ENCODE measurements around the gene CYP4F3. TPM values are rescaled to one million over a fixed set of nuclear protein-coding genes. Genes with fewer than 3 reads are reported as not detected.
"Not testable (repeated sequence)": the region's sequence is repeated elsewhere in the genome, so short reads cannot be mapped to it uniquely, and the experiment has no call there.

CYP4F3 gene
- total RNA-seq = under 1 TPM in 3 of 4 donors, not detected in 1; 0.11 to 0.25 (median 0.18) TPM
- 0.02 TPM for polyA plus RNA-seq
- long read RNA-seq, donor 1 = 0 reads
- long read RNA-seq, donor 2 = 0 reads
- long read RNA-seq, donor 3 = 0 reads
- long read RNA-seq, donor 4 = 0 reads

GRCh38 chr19:15640294-15640903 is at the start of gene CYP4F3:
Gene CYP4F3, plus strand, starts transcription at chr19:15640897. Its CDS starts 519 bp downstream, at chr19:15641416.
- Histone ChIP-seq H3K4me1 (ENCODE audit: control insufficient read depth, insufficient read depth, low read length) (no peaks in the 10 kb centered on the region), H3K4me3 (ENCODE audit: low read length) (no peak within 1 kb of the TSS), H3K9me3 (ENCODE audit: control insufficient read depth, low read length) (no peaks in the 10 kb centered on the region), H3K27me3 (ENCODE audit: control insufficient read depth, insufficient read depth) (no peaks in the 10 kb centered on the region), H3K27ac (ENCODE audit: low read length) (no peak within 1 kb of the TSS)
- DNase-seq = peak; percentile 66 to 90 (median 86)
- intact Hi-C loops (cut with DNase I) = no loop called here
- peak; percentile 82 to 86 for ATAC-seq
- WGBS = 58% methylated on average over 6 of the region's 6 CpGs

GRCh38 chr19:15591796-15592195 is 48.9 kb upstream of the CYP4F3 start:
- WGBS = 64% methylated on average over 4 of the region's 4 CpGs
- no peak for DNase-seq
- intact Hi-C loops (cut with DNase I) = no loop called here

GRCh38 chr19:15592506-15592905 is 48.2 kb upstream of the CYP4F3 start:
- WGBS = 26% methylated on average over 5 of the region's 5 CpGs
- DNase-seq; H3K27me3 ChIP-seq (ENCODE audit: control insufficient read depth, insufficient read depth): not testable (repeated sequence)

More at GRCh38 chr19:15591796-15592195, 48.9 kb upstream of the CYP4F3 start:
- no peaks in the 10 kb centered on the region for H3K9me3 ChIP-seq (ENCODE audit: control insufficient read depth, low read length)
- ATAC-seq = no peak
- H3K27ac ChIP-seq (ENCODE audit: low read length) = no peak overlapping the region
- H3K27me3 ChIP-seq (ENCODE audit: control insufficient read depth, insufficient read depth) = peaks cover 2% of the 10 kb centered on the region
- no peak overlapping the region for H3K4me3 ChIP-seq (ENCODE audit: low read length)
- no peaks in the 10 kb centered on the region for H3K4me1 ChIP-seq (ENCODE audit: control insufficient read depth, insufficient read depth, low read length)

GRCh38 chr19:15593766-15594165 is 46.9 kb upstream of the CYP4F3 start:
- DNase-seq; H3K27ac ChIP-seq (ENCODE audit: low read length); H3K4me1 ChIP-seq (ENCODE audit: control insufficient read depth, insufficient read depth, low read length); H3K9me3 ChIP-seq (ENCODE audit: control insufficient read depth, low read length); H3K27me3 ChIP-seq (ENCODE audit: control insufficient read depth, insufficient read depth); ATAC-seq; intact Hi-C loops (cut with DNase I); H3K4me3 ChIP-seq (ENCODE audit: low read length): not testable (repeated sequence)
- 46% methylated on average over 4 of the region's 4 CpGs for WGBS

More at GRCh38 chr19:15592506-15592905, 48.2 kb upstream of the CYP4F3 start:
- H3K4me3 ChIP-seq (ENCODE audit: low read length); intact Hi-C loops (cut with DNase I); H3K9me3 ChIP-seq (ENCODE audit: control insufficient read depth, low read length); ATAC-seq; H3K27ac ChIP-seq (ENCODE audit: low read length); H3K4me1 ChIP-seq (ENCODE audit: control insufficient read depth, insufficient read depth, low read length): not testable (repeated sequence)

- 51% methylated on average over 6 of the region's 6 CpGs for WGBS
- intact Hi-C loops (cut with DNase I) = no loop called here
- Histone ChIP-seq H3K4me1 (ENCODE audit: control insufficient read depth, insufficient read depth, low read length) (no peaks in the 10 kb centered on the region), H3K27ac (ENCODE audit: low read length) (no peak overlapping the region), H3K4me3 (ENCODE audit: low read length) (no peak overlapping the region), H3K27me3 (ENCODE audit: control insufficient read depth, insufficient read depth) (peaks cover 2% of the 10 kb centered on the region), H3K9me3 (ENCODE audit: control insufficient read depth, low read length) (no peaks in the 10 kb centered on the region)
- no peak for ATAC-seq
- no peak for DNase-seq
Measured at GRCh38 chr19:15595069-15595468, 45.6 kb upstream of the CYP4F3 start.

GRCh38 chr19:15607978-15608925 is 32.4 kb upstream of the CYP4F3 start:
- H3K4me3 ChIP-seq (ENCODE audit: low read length); ATAC-seq; H3K9me3 ChIP-seq (ENCODE audit: control insufficient read depth, low read length); H3K27ac ChIP-seq (ENCODE audit: low read length); H3K27me3 ChIP-seq (ENCODE audit: control insufficient read depth, insufficient read depth); intact Hi-C loops (cut with DNase I); DNase-seq; H3K4me1 ChIP-seq (ENCODE audit: control insufficient read depth, insufficient read depth, low read length): not testable (repeated sequence)
- 88% methylated on average over 27 of the region's 27 CpGs for WGBS

- intact Hi-C loops (cut with DNase I) = no loop called here
- Histone ChIP-seq H3K4me1 (ENCODE audit: control insufficient read depth, insufficient read depth, low read length) (no peaks in the 10 kb centered on the region), H3K9me3 (ENCODE audit: control insufficient read depth, low read length) (no peaks in the 10 kb centered on the region), H3K27me3 (ENCODE audit: control insufficient read depth, insufficient read depth) (no peaks in the 10 kb centered on the region), H3K27ac (ENCODE audit: low read length) (no peak overlapping the region), H3K4me3 (ENCODE audit: low read length) (no peak overlapping the region)
- DNase-seq (no peak), ATAC-seq (no peak)
- WGBS = 80% methylated on average over 8 of the region's 8 CpGs
Measured at GRCh38 chr19:15609261-15609660, 31.4 kb upstream of the CYP4F3 start.

GRCh38 chr19:15612342-15612741 is 28.4 kb upstream of the CYP4F3 start:
- Histone ChIP-seq H3K4me3 (ENCODE audit: low read length) (no peak overlapping the region), H3K27me3 (ENCODE audit: control insufficient read depth, insufficient read depth) (no peaks in the 10 kb centered on the region), H3K4me1 (ENCODE audit: control insufficient read depth, insufficient read depth, low read length) (no peaks in the 10 kb centered on the region), H3K27ac (ENCODE audit: low read length) (no peak overlapping the region), H3K9me3 (ENCODE audit: control insufficient read depth, low read length) (no peaks in the 10 kb centered on the region)
- DNase-seq (no peak), ATAC-seq (no peak)
- intact Hi-C loops (cut with DNase I) = no loop called here
- 56% methylated on average over 5 of the region's 5 CpGs for WGBS

GRCh38 chr19:15613338-15613737 is 27.4 kb upstream of the CYP4F3 start:
- Histone ChIP-seq H3K27me3 (ENCODE audit: control insufficient read depth, insufficient read depth) (no peaks in the 10 kb centered on the region), H3K4me3 (ENCODE audit: low read length) (no peak overlapping the region), H3K4me1 (ENCODE audit: control insufficient read depth, insufficient read depth, low read length) (no peaks in the 10 kb centered on the region), H3K9me3 (ENCODE audit: control insufficient read depth, low read length) (no peaks in the 10 kb centered on the region), H3K27ac (ENCODE audit: low read length) (no peak overlapping the region)
- 86% methylated on average over 3 of the region's 3 CpGs for WGBS
- DNase-seq (no peak), ATAC-seq (no peak)
- intact Hi-C loops (cut with DNase I) = no loop called here

GRCh38 chr19:15614507-15615379 is 26.0 kb upstream of the CYP4F3 start, which contains the start of gene CYP4F8:
Gene CYP4F8, plus strand, starts transcription at chr19:15615218. Its CDS starts 399 bp downstream, at chr19:15615617.
- intact Hi-C loops (cut with DNase I) = no loop called here
- Histone ChIP-seq H3K27ac (ENCODE audit: low read length) (no peak within 1 kb of the TSS), H3K4me1 (ENCODE audit: control insufficient read depth, insufficient read depth, low read length) (no peaks in the 10 kb centered on the region), H3K9me3 (ENCODE audit: control insufficient read depth, low read length) (no peaks in the 10 kb centered on the region), H3K4me3 (ENCODE audit: low read length) (no peak within 1 kb of the TSS), H3K27me3 (ENCODE audit: control insufficient read depth, insufficient read depth) (no peaks in the 10 kb centered on the region)
- WGBS = 46% methylated on average over 8 of the region's 8 CpGs
- DNase-seq (no peak), ATAC-seq (no peak)
